GM19193 (cell line): ENCODE results near the gene TNNT3.

Source experiments
- POLR2A ChIP-seq: IDR thresholded peaks from 4 replicates; pipeline ENCODE4 v1.6.1; 2011; ENCODE audit not compliant: insufficient read depth, insufficient read length; ENCODE audit errors: extremely low read depth

TNNT3 gene

DNA sequence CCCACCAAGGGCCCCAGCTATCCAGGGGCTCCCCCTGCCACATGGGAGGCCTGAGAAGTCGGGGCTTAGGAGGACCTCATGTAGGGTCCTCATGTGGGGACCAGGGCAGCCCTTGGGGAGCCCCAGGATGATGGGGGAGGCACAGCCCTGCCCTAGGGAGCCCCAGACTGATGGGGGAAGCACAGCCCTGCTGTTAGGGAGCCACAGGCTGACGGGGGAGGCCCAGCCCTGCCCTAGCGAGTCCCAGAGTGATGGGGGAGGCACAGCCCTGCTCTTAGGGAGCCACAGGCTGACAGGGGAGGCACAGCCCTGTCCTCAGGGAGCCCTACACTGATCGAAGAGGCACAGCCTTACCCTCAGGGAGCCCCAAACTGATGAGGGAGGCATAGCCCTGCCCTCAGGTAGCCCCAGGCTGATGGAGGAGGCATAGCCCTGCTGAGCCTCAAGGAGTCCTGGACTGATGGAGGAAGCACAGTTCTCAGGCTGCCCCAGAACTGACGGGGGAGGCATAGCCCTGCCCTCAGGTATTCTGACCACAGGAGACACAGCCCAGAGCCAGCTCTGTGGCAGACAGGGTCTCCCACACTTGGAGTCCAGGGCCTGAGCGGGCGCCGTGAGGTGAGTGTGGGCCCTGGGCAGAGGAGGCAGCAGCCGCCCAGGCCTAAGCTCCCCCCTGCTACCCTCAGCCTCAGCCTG is 38.6 kb upstream of the TNNT3 start:
- TF ChIP-seq POLR2A = peak; percentile 9

DNA sequence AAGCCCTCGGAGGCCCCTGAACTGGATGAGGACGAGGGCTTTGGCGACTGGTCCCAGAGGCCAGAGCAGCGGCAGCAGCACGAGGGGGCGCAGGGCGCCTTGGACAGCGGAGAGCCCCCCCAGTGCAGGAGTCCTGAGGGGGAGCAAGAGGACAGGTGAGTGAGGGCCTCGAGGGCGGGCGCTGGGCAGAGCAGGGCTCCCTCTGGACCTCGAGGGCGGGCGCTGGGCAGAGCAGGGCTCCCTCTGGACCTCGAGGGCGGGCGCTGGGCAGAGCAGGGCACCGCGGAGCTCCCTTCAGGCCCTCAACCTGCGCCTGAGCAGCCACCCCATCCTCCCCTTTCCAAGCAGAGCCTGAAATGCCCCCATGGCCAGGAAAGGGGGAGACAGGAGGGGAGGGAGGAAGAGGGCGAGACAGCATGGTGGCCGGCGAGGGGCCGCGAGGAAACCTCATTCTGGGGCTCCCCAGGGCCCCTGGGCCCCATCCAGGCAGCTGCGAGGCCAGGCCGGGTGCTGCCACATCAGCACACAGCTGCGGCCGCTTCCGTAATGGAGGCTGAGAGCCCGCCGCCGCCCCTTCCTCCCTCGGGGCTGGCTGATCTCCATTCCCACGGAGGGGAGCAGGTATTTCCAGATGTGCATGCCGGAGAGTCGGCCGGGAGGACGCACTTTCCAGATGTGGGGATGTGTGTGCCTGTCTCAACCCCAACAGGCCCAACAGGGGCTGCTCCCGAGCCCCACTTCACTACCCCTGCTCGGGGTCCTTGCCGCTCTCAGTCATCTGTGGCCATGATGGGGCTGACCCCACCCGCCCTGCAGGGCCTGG is 37.9 kb upstream of the TNNT3 start:
- TF ChIP-seq POLR2A = no peak

DNA sequence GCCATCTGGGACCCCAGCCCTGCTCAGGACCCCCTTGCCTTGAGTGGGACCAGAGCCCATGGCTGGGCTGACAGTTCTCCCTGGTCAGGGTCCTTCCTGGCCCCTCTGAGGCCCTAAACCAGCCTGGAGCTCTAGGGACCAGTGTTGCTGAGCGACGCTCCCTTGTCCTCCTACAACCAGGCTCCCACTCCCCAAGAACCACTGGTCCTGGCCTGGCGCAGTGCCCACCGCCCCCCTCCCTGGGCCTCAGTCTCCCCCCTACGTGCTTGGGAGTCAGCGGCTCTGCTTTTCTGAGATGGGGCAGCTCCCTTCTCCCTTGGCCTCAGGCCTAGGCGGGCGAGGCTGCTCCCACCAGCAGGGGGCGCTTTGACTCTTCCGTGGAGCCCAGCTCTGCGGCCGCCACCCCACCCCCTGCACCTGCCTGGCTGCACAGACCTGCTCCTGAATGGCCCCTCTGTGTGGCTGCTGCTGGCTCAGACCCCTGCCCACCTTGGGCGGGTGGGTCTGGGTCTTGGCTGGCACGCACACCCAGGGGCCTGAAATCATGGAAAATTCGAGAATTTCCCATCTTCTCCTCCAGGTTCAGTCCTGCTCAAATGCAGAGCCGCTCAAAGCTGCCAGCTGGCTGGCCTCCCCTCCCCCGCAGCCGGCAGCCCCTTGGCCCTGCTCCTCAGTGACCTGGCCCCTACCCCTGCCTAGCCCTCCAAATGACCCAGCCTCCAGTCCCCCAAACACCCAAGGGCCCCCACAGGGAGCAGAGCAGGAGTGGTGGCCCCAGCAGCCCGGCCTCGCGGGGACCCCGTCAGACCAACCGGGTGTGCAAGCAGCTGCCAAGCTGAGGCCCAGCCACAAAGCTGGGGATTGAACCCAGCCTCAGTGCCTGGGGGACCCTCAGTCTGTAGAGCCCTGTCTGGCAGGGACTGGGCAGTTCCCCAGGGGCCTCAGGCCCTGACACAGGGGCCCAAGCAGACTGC is 37.0 kb upstream of the TNNT3 start:
- TF ChIP-seq POLR2A = no peak

GRCh38 chr11:1883346-1884302 is 35.9 kb upstream of the TNNT3 start:
- TF ChIP-seq POLR2A = no peak

GRCh38 chr11:1884303-1884700 is 35.2 kb upstream of the TNNT3 start:
- TF ChIP-seq POLR2A = no peak

- no peak for TF ChIP-seq POLR2A
These were observed 31.8 kb upstream of the TNNT3 start for GRCh38 chr11:1887451-1888346.

- no peak for TF ChIP-seq POLR2A
These were observed 31.2 kb upstream of the TNNT3 start for GRCh38 chr11:1888347-1888753.

DNA sequence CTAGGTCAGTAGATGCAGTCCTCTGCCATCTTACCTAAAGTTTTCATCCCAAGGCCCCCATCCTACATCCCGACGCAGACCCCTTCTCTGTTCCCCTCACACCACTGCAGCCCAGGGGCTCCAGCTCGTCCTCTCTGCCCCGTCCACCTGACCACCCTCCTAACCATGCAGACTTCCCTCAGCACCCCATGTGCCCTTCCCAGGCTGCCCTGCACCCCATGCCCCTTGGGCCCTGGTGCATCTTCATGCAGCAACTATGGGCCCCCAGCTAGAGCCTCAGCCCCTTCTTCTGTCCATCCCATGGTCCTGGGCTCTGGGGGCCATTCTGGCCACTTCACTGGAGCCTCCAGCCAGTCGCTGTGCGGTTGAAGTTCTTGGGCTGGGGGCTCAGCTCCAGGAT is 30.7 kb upstream of the TNNT3 start:
- TF ChIP-seq POLR2A = no peak

DNA sequence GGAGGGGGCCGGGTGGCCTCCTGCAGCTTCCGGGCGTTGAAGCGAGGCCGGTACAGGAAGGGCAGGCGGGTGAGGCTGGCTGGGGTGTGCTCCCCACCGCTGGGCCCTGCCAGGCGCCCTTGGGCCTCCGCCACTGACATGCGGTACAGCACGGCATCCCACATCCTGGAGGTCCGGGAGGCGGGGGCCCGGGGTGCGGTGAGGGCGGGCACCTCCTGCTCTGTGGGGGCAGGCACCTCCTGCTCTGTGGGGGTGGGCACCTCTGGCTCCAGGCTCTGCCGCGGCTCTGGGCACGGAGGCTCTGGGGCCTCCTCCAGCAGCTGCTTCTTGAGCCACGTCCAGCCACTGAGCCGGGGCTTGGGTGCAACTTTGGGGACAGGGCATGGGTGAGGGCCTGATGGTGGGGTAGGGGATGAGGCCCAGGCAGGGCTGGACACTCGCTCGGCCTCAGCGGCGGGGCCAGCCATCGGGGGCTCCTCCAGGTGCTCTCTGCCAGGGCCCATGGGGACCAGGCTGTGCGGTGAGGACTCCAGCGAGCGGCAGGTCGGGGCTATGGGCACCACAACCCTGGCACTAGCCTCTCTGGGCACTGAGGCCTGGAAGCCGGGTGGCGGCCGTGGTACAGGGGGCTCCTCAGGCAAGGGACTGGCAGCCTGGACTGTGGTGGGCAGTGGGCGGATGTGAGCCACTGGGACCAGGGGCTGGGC is 30.1 kb upstream of the TNNT3 start:
- TF ChIP-seq POLR2A = no peak

- TF ChIP-seq POLR2A = no peak
These were observed 29.3 kb upstream of the TNNT3 start for GRCh38 chr11:1889941-1890855.
